ENCODE measurements around the gene ZNF891.
A peak's percentile ranks its signal among the peaks of the same experiment; 100 is the strongest.

ZNF891 gene

GRCh38 chr12:133135747-133136146 lies 5.7 kb upstream of the ZNF891 start:
- TF ChIP-seq CTCF (conservative IDR thresholded peaks at IDR 0.05; ENCODE audit: low read depth): no peak
- DNase-seq (ENCODE audit: low spot score): no peak
- ChIA-PET CTCF (no interaction called here), POLR2A (ENCODE audit: low non-redundant PET) (no interaction called here)
- no peak overlapping the region for H3K27ac ChIP-seq

GRCh38 chr12:133130808-133131128 lies 694 bp upstream of the ZNF891 start:
- CTCF ChIA-PET: interaction anchor here (1.1 kb wide), 1 partner anchor 29 kb away, joined by 3 read pairs; no protein-coding TSS in a partner anchor

GRCh38 chr12:133129368-133130037 lies 571 bp downstream of the ZNF891 start:
- CTCF ChIA-PET: no interaction called here
- DNase-seq (ENCODE audit: low spot score): peak; percentile 27

More at GRCh38 chr12:133130808-133131128, 694 bp upstream of the ZNF891 start:
- H3K27ac ChIP-seq: peak overlapping the region; percentile 96
- DNase-seq (ENCODE audit: low spot score): no peak
- POLR2A ChIA-PET (ENCODE audit: low non-redundant PET): interaction anchor here (0.7 kb wide), 1 partner anchor 40 kb away, joined by 3 read pairs; no protein-coding TSS in a partner anchor
- no peak for TF ChIP-seq CTCF (conservative IDR thresholded peaks at IDR 0.05; ENCODE audit: low read depth)

GRCh38 chr12:133124674-133125073 lies 5.4 kb downstream of the ZNF891 start:
- POLR2A ChIA-PET (ENCODE audit: low non-redundant PET): no interaction called here
- no peak for TF ChIP-seq CTCF (conservative IDR thresholded peaks at IDR 0.05; ENCODE audit: low read depth)
- no peak overlapping the region for H3K27ac ChIP-seq
- CTCF ChIA-PET: interaction anchor here (0.7 kb wide), 1 partner anchor 50 kb away, joined by 3 read pairs; no protein-coding TSS in a partner anchor
- no peak for DNase-seq (ENCODE audit: low spot score)

More at GRCh38 chr12:133129368-133130037, 571 bp downstream of the ZNF891 start:
- TF ChIP-seq CTCF (conservative IDR thresholded peaks at IDR 0.05; ENCODE audit: low read depth): no peak
- peak overlapping the region; percentile 96 for H3K27ac ChIP-seq
- POLR2A ChIA-PET (ENCODE audit: low non-redundant PET): interaction anchor here (0.5 kb wide), 2 partner anchors 38 to 52 kb away, joined by 3 to 4 read pairs; partner anchors contain the start of gene ZNF268

- no peak for DNase-seq (ENCODE audit: low spot score)
- no peak overlapping the region for H3K27ac ChIP-seq
- ChIA-PET CTCF (interaction anchor here (0.6 kb wide), 1 partner anchor 61 kb away, joined by 6 read pairs; the partner anchor contains the start of gene ZNF268), POLR2A (ENCODE audit: low non-redundant PET) (no interaction called here)
- TF ChIP-seq CTCF (conservative IDR thresholded peaks at IDR 0.05; ENCODE audit: low read depth): no peak
Observed at GRCh38 chr12:133120385-133121191, 9.5 kb downstream of the ZNF891 start.

GRCh38 chr12:133108150-133108549 lies 21.9 kb downstream of the ZNF891 start:
- H3K27ac ChIP-seq: no peak overlapping the region
- ChIA-PET CTCF (interaction anchor here (0.6 kb wide), 1 partner anchor 36 kb away, joined by 3 read pairs; no protein-coding TSS in a partner anchor), POLR2A (ENCODE audit: low non-redundant PET) (no interaction called here)
- no peak for DNase-seq (ENCODE audit: low spot score)
- TF ChIP-seq CTCF (conservative IDR thresholded peaks at IDR 0.05; ENCODE audit: low read depth): no peak

All from RWPE1 (cell line).